IPS DF 4.7 (cell line): ENCODE data around the gene FIZ1.
"Not testable (repeated sequence)": the region's sequence is repeated elsewhere in the genome, so short reads cannot be mapped to it uniquely, and the experiment has no call there.

Experiments
- DNase-seq: peaks from one replicate; pipeline ENCODE4 v3.0.0-alpha.2; 2013; ENCODE audit warnings: low spot score; ENCODE audit errors: extremely low read depth

Gene FIZ1

GRCh38 chr19:55578031-55578760 lies 21.1 kb downstream of the FIZ1 start:
- DNase-seq: no peak

- no peak for DNase-seq
These were observed 22.6 kb downstream of the FIZ1 start for GRCh38 chr19:55576746-55577145.

GRCh38 chr19:55573929-55574328 lies 25.4 kb downstream of the FIZ1 start:
- not testable (repeated sequence) for DNase-seq

GRCh38 chr19:55569477-55569876 lies 29.8 kb downstream of the FIZ1 start:
- DNase-seq: not testable (repeated sequence)

- DNase-seq: no peak
These were observed 31.5 kb downstream of the FIZ1 start for GRCh38 chr19:55567708-55568328.

- DNase-seq: no peak
These were observed 32.5 kb downstream of the FIZ1 start for GRCh38 chr19:55566823-55567222.

- no peak for DNase-seq
These were observed 36.0 kb downstream of the FIZ1 start for GRCh38 chr19:55563261-55563690.

GRCh38 chr19:55559684-55560083 lies 39.6 kb downstream of the FIZ1 start:
- DNase-seq: no peak

GRCh38 chr19:55554741-55555152 lies 44.6 kb downstream of the FIZ1 start:
- no peak for DNase-seq

GRCh38 chr19:55554302-55554701 lies 45.0 kb downstream of the FIZ1 start:
- DNase-seq: no peak

- DNase-seq: no peak
These were observed 45.8 kb downstream of the FIZ1 start for GRCh38 chr19:55553217-55554182.

GRCh38 chr19:55552620-55553019 lies 46.7 kb downstream of the FIZ1 start:
- no peak for DNase-seq

- no peak for DNase-seq
These were observed 47.1 kb downstream of the FIZ1 start for GRCh38 chr19:55552206-55552605.

- no peak for DNase-seq
These were observed 49.0 kb downstream of the FIZ1 start for GRCh38 chr19:55550321-55550650.

GRCh38 chr19:55549500-55550320 lies 49.6 kb downstream of the FIZ1 start:
- DNase-seq: no peak

GRCh38 chr19:55546822-55547614 lies 52.3 kb downstream of the FIZ1 start:
- no peak for DNase-seq

- DNase-seq: no peak
These were observed 53.3 kb downstream of the FIZ1 start for GRCh38 chr19:55546011-55546410.

- no peak for DNase-seq
These were observed 53.9 kb downstream of the FIZ1 start, which contains the start of gene SBK3 for GRCh38 chr19:55545443-55545842. SBK3 (minus strand) TSS chr19:55545543; CDS start chr19:55545543, 0 bp downstream.

GRCh38 chr19:55544776-55545439 lies 54.4 kb downstream of the FIZ1 start:
- DNase-seq: no peak

GRCh38 chr19:55544014-55544413 lies 55.3 kb downstream of the FIZ1 start:
- no peak for DNase-seq
